ENCODE results near the gene PHF14.
"Not testable (repeated sequence)": the region's sequence is repeated elsewhere in the genome, so short reads cannot be mapped to it uniquely, and the experiment has no call there.

Gene PHF14

DNA sequence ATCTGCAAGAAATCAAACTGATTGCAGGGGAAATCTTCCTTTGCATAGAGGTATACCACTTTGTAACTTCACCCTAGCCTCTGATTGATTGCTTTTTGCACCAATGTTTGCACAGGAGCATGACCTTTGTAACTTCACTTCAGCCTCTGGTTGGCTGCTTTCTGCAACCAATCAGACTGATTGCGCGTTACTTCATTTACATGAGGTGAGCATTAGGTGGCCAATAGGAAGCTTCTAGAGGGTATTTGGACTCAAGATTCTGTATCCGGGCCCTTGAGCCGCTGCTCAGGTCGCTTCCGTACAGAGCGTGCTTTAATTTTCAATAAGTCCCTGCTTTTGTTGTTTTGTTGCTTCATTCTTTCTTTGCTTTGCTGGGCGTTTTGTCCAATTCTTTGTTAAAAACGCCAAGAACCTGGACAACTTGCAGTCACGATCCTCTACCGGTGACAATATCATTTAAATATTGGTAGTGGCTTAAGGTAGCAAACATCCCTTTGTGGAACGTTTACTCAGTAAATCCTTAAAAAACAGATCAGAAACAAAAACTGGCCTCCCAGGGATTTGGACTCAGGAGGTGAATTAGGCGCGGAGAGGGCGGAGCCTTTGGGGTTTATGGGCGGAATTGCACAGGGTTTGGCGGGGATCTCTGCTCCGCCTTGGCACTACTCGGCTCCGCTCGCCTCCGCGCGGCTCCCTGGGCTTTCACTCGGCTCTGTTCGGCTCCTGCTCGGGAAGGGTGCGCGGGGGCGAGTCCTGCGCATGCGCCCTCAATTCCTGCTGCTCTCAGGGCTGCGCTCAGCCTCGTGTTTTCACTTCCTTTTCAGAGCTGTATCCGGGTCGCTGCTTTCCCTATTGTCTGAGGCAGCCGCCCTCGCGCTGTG, at the start of gene PHF14:
Gene PHF14 (plus strand): TSS at position 812 of the 881 bp plus-strand sequence. CDS start 452 bp downstream, outside the sequence.
- no peak for TF ChIP-seq CTCF (IDR thresholded peaks at IDR 0.05; ENCODE audit: low read depth, low read length)
- peak within 1 kb of the TSS; percentile 86 for H3K4me3 ChIP-seq (ENCODE audit: low read depth, low read length)

DNA sequence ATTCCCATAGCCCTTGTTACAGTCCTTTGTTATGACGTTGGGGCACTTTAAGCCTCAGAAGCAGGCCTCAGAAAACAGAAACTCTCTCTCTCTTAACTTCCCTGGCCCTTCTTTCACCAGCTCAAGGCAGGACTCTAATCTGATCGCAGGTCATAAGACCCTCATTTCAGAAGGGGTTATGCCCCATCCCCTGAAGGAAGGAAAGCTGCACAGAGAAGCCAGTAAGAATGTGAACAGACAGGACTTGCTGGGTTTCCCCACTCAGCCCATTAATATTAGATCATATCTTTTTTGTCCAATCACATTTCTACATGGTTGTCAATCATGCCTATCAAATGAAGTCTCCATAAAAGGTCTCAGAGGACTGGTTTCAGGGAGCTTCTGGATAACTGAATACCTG, 49.3 kb upstream of the PHF14 start:
- H3K4me3 ChIP-seq (ENCODE audit: low read depth, low read length): no peak overlapping the region
- TF ChIP-seq CTCF (IDR thresholded peaks at IDR 0.05; ENCODE audit: low read depth, low read length): no peak

GRCh38 chr7:10928203-10928602, 45.5 kb upstream of the PHF14 start:
- H3K4me3 ChIP-seq (ENCODE audit: low read depth, low read length): not testable (repeated sequence)

- H3K4me3 ChIP-seq (ENCODE audit: low read depth, low read length): no peak overlapping the region
- no peak for TF ChIP-seq CTCF (IDR thresholded peaks at IDR 0.05; ENCODE audit: low read depth, low read length)
Observed at GRCh38 chr7:10930551-10930950, 43.1 kb upstream of the PHF14 start.

GRCh38 chr7:10931161-10931560, 42.5 kb upstream of the PHF14 start:
- H3K4me3 ChIP-seq (ENCODE audit: low read depth, low read length): no peak overlapping the region
- TF ChIP-seq CTCF (IDR thresholded peaks at IDR 0.05; ENCODE audit: low read depth, low read length): no peak

DNA sequence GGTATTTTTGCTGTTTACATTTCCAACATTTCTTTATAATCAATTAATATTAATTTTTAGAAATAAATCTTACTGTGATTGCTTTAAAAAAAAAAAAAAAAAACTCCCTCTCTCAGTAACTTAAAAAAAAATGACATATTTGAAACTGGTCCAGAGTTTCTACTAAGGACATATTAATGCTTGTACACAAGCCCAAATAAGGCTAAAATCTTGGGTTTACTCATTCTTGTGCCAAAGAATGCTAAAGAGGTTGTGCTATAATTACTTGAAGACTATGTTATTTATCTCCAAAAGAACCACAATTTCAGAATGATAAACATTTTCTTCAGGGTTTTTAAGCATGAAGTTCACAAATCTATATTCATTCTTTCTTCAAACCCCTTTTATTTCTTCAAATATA, 39.4 kb upstream of the PHF14 start:
- no peak for TF ChIP-seq CTCF (IDR thresholded peaks at IDR 0.05; ENCODE audit: low read depth, low read length)

GRCh38 chr7:10939237-10939910, 34.3 kb upstream of the PHF14 start:
- peak overlapping the region; percentile 100 for H3K4me3 ChIP-seq (ENCODE audit: low read depth, low read length)
- TF ChIP-seq CTCF (IDR thresholded peaks at IDR 0.05; ENCODE audit: low read depth, low read length): no peak

More for the DNA sequence above, 39.4 kb upstream of the PHF14 start:
- H3K4me3 ChIP-seq (ENCODE audit: low read depth, low read length): no peak overlapping the region

Measured in WI38 (cell line).